Upper lobe of right lung (tissue), 1 donor: ENCODE results near the gene ADAMTS16. TPM values are rescaled to one million over a fixed set of nuclear protein-coding genes. Genes with fewer than 3 reads are reported as not detected.

Source experiments
- ATAC-seq: fragments of 200-7000 bp; cut with Tn5 transposase; one replicate; pipeline ENCODE4 v1.9.1; 2020; ENCODE audit warnings: mild to moderate bottlenecking, moderate library complexity
- DNase-seq: peaks from one replicate; pipeline ENCODE4 v3.0.0-alpha.2; 2020
- H3K27ac ChIP-seq: fragments of 200-600 bp; one replicate; pipeline ENCODE4 v1.8.0; 2022
- H3K27me3 ChIP-seq: fragments of 200-600 bp; one replicate; pipeline ENCODE4 v1.8.0; 2022; ENCODE audit warnings: mild to moderate bottlenecking
- H3K36me3 ChIP-seq: fragments of 200-600 bp; one replicate; pipeline ENCODE4 v1.8.0; 2022
- H3K4me1 ChIP-seq: fragments of 200-600 bp; one replicate; pipeline ENCODE4 v1.8.0; 2022
- H3K4me3 ChIP-seq: fragments of 200-600 bp; one replicate; pipeline ENCODE4 v1.8.0; 2022; ENCODE audit warnings: mild to moderate bottlenecking
- H3K9me3 ChIP-seq: fragments of 200-600 bp; one replicate; pipeline ENCODE4 v1.8.0; 2022
- CTCF ChIP-seq: fragments of 200-600 bp; IDR thresholded peaks from one replicate; pipeline ENCODE4 v1.8.0; 2022; ENCODE audit warnings: antibody characterized with exemption
- intact Hi-C: fragments of 100-400 bp; cut with DNase I; formaldehyde crosslinking; loops from one replicate; pipeline ENCODE4 v1.11.0; 2022
- total RNA-seq: library from RNA; stranded (reverse); fragmentation: NEBNext Ultra II Directional; extraction: Animal tissue kit (Norgen Biotek cat#: 25700); gene quantifications from one replicate; pipeline ENCODE4 v1.2.1, GENCODE V29; 2021
- donor health status: DM: no; HTN: yes; CAD: no; lungs with severe emphysema.

The ADAMTS16 gene
- total RNA-seq, 1 donor from 2014 or later: 0.26 TPM

GRCh38 chr5:5139336-5139776 lies 774 bp upstream of the ADAMTS16 start:
- ATAC-seq: peak; percentile 32
- Histone ChIP-seq H3K4me3 (no peak overlapping the region), H3K27ac (no peak overlapping the region), H3K36me3 (no peaks in the 10 kb centered on the region), H3K4me1 (peaks cover 10% of the 10 kb centered on the region), H3K27me3 (peaks cover 25% of the 10 kb centered on the region), H3K9me3 (no peaks in the 10 kb centered on the region)
- intact Hi-C loops: no loop called here
- no peak for DNase-seq
- TF ChIP-seq CTCF: no peak

DNA sequence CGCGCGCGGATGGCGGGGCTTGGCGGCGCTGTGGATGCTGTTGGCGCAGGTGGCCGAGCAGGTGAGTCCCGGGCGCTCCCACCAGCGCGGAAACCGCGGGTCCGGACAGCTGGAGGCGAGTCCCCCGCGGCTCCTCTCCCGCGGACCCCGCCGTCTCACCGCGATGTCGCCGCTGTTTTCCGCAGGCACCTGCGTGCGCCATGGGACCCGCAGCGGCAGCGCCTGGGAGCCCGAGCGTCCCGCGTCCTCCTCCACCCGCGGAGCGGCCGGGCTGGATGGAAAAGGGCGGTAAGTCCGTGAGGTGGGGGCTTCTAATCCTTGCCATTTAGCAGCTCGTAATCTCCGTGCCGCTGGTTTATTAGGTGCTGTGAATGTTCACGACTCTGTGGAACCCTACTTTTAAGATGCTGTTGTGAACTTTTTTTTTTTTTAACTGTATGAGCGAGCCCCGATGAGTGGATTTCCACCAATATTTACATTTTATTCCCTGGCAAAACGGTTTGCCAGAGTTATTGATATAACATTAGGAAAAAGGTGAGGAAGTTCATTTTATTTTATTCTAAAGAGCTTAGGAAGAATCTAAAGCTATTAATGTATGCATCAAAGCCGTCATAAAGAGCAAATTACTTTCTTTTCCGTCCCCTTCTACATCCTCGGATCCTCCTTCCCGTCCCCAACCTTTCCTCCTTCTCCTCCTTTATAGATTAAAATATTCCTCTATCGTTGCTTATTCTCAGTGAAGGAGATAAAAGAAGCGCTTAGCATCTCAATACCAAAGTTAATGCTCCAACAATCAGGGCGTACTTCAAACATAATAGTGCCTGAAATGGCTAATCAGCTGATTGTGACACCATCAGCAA lies 579 bp downstream of the ADAMTS16 start:
- ATAC-seq (no peak), DNase-seq (no peak)
- Histone ChIP-seq H3K4me1 (peaks cover 10% of the 10 kb centered on the region), H3K27me3 (peaks cover 25% of the 10 kb centered on the region), H3K27ac (no peak overlapping the region), H3K9me3 (no peaks in the 10 kb centered on the region), H3K4me3 (no peak overlapping the region), H3K36me3 (no peaks in the 10 kb centered on the region)
- intact Hi-C loops: loop anchor here (10.0 kb wide), 1 partner anchor 274 kb away; no protein-coding TSS in a partner anchor
- no peak for TF ChIP-seq CTCF

DNA sequence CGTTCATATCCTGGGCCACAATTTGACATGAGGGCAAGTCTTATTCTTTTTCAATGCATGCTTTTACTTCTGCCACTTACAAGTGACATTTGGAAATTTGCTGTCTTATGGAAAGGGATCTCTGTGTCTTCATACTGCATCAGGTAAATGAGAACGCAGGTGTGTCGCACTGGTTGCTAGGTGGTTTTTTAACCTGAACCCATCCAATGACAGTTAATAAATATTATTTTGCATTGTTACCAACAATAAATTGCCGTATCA lies 1.1 kb downstream of the ADAMTS16 start:
- peaks cover 25% of the 10 kb centered on the region for H3K27me3 ChIP-seq

GRCh38 chr5:5141625-5142525 lies 1.7 kb downstream of the ADAMTS16 start:
- DNase-seq: no peak
- ATAC-seq: peak; percentile 69
- peak; percentile 83 for TF ChIP-seq CTCF

More for the DNA sequence above, 1.1 kb downstream of the ADAMTS16 start:
- intact Hi-C loops: loop anchor here (10.0 kb wide), 1 partner anchor 274 kb away; no protein-coding TSS in a partner anchor
- no peak for DNase-seq
- no peak for ATAC-seq
- Histone ChIP-seq H3K27ac (no peak overlapping the region), H3K9me3 (no peaks in the 10 kb centered on the region), H3K36me3 (no peaks in the 10 kb centered on the region), H3K4me3 (no peak overlapping the region), H3K4me1 (peaks cover 10% of the 10 kb centered on the region)
- TF ChIP-seq CTCF: no peak

DNA sequence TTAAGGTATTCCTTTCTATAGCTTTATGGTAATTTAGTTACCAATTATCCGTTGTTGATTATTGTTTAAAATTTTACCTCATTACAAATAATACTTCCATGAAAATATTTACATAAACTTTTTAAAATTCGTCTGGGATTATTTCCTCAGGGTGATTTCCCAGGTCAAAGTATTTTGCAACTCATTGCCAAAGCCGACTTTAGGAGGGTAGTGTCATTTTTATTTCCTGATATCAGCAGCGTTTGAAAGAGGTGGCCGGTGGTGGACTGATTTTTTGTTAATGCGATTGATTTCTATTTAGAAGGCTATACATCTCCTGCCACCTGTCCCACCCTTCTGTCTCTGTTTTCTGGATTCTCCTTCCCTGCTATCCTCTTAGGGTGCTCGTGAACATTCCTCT lies 4.3 kb downstream of the ADAMTS16 start:
- ATAC-seq (no peak), DNase-seq (no peak)
- no peaks in the 10 kb centered on the region for H3K9me3 ChIP-seq
- TF ChIP-seq CTCF: no peak
- no peaks in the 10 kb centered on the region for H3K36me3 ChIP-seq
- peaks cover 20% of the 10 kb centered on the region for H3K27me3 ChIP-seq
- no peak overlapping the region for H3K27ac ChIP-seq
- H3K4me1 ChIP-seq: peaks cover 9% of the 10 kb centered on the region
- H3K4me3 ChIP-seq: no peak overlapping the region
- intact Hi-C loops: loop anchor here (10.0 kb wide), 1 partner anchor 270 kb away; no protein-coding TSS in a partner anchor

More at GRCh38 chr5:5141625-5142525, 1.7 kb downstream of the ADAMTS16 start:
- intact Hi-C loops: loop anchor here (10.0 kb wide), 1 partner anchor 273 kb away; no protein-coding TSS in a partner anchor
- Histone ChIP-seq H3K9me3 (no peaks in the 10 kb centered on the region), H3K4me1 (peaks cover 10% of the 10 kb centered on the region), H3K27ac (no peak overlapping the region), H3K4me3 (no peak overlapping the region), H3K27me3 (peaks cover 25% of the 10 kb centered on the region), H3K36me3 (no peaks in the 10 kb centered on the region)
